Fibroblast of upper back skin (primary cell): ENCODE data around the gene DPP10.

Experiments
- DNase-seq: peaks from one replicate; pipeline ENCODE4 v3.0.0-alpha.2; 2013

The DPP10 gene

GRCh38 chr2:115163572-115163971 lies 721.1 kb downstream of the DPP10 start:
- DNase-seq: no peak

GRCh38 chr2:115165529-115166109 lies 723.2 kb downstream of the DPP10 start:
- DNase-seq: peak; percentile 1

GRCh38 chr2:115168457-115168856 lies 726.0 kb downstream of the DPP10 start:
- no peak for DNase-seq

GRCh38 chr2:115169814-115170213 lies 727.4 kb downstream of the DPP10 start:
- no peak for DNase-seq

- no peak for DNase-seq
Measured at GRCh38 chr2:115171751-115172150, 729.3 kb downstream of the DPP10 start.

- no peak for DNase-seq
Measured at GRCh38 chr2:115174651-115175050, 732.2 kb downstream of the DPP10 start.

GRCh38 chr2:115183144-115183543 lies 740.7 kb downstream of the DPP10 start:
- no peak for DNase-seq

GRCh38 chr2:115190459-115190858 lies 748.0 kb downstream of the DPP10 start:
- no peak for DNase-seq

- DNase-seq: no peak
Measured at GRCh38 chr2:115194623-115195022, 752.2 kb downstream of the DPP10 start.

- no peak for DNase-seq
Measured at GRCh38 chr2:115196587-115196986, 754.1 kb downstream of the DPP10 start.

- no peak for DNase-seq
Measured at GRCh38 chr2:115199966-115200365, 757.5 kb downstream of the DPP10 start.

GRCh38 chr2:115201386-115201785 lies 758.9 kb downstream of the DPP10 start:
- no peak for DNase-seq

GRCh38 chr2:115208493-115209164 lies 766.2 kb downstream of the DPP10 start:
- no peak for DNase-seq

GRCh38 chr2:115214050-115214449 lies 771.6 kb downstream of the DPP10 start:
- no peak for DNase-seq

- no peak for DNase-seq
Measured at GRCh38 chr2:115219296-115219695, 776.9 kb downstream of the DPP10 start.

- no peak for DNase-seq
Measured at GRCh38 chr2:115234186-115234585, 791.7 kb downstream of the DPP10 start.

GRCh38 chr2:115234737-115235136 lies 792.3 kb downstream of the DPP10 start:
- DNase-seq: no peak

GRCh38 chr2:115248066-115248465 lies 805.6 kb downstream of the DPP10 start:
- DNase-seq: no peak

GRCh38 chr2:115277366-115277765 lies 834.9 kb downstream of the DPP10 start:
- DNase-seq: no peak

GRCh38 chr2:115285416-115285815 lies 843.0 kb downstream of the DPP10 start:
- DNase-seq: no peak

- no peak for DNase-seq
Measured at GRCh38 chr2:115290478-115290877, 848.0 kb downstream of the DPP10 start.

GRCh38 chr2:115292742-115293141 lies 850.3 kb downstream of the DPP10 start:
- no peak for DNase-seq

GRCh38 chr2:115294999-115295398 lies 852.6 kb downstream of the DPP10 start:
- no peak for DNase-seq

GRCh38 chr2:115297056-115297455 lies 854.6 kb downstream of the DPP10 start:
- no peak for DNase-seq

GRCh38 chr2:115299199-115299598 lies 856.8 kb downstream of the DPP10 start:
- DNase-seq: no peak
